CD1c-positive myeloid dendritic cell (primary cell): ENCODE measurements around the gene FBXL19.

ENCODE experiments used
- DNase-seq: peaks from one replicate; pipeline ENCODE4 v3.0.0-alpha.2; 2016; ENCODE audit errors: extremely low spot score

The FBXL19 gene

GRCh38 chr16:30894540-30895368 is 28.6 kb upstream of the FBXL19 start:
- no peak for DNase-seq

DNA sequence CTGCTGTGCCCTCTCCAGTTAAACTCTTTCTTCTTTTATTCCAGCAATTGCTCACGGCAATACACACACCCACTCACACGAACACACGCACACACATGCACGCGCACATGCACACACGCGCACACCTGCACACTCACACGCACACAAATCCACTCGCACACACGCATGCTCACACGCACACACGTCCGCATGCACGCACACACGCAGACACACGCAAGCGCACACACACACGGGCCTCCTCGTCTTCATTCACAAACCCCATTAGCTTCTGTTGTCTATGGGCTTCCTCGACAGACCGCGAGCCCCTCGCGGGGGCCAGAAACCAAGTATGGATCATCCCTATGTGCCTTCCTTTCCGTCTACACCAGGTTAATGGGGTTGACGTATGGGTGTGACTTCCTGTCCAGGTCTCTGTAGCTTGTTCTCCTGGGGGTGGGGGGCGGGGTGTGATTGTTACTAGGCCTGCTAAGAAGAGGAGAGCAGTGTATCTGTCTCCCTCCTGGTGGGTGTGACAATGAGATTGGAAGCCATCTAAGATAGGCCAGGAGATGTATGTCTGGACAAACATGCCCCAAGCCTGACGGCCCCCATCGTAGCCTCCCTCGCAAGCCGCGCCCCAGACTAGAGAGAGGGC is 27.6 kb upstream of the FBXL19 start:
- DNase-seq, result no peak

- DNase-seq, result no peak
These were observed 27.0 kb upstream of the FBXL19 start, which contains the start of gene CTF1 for GRCh38 chr16:30896261-30896888. Gene CTF1 (plus strand): TSS chr16:30896614. CDS start chr16:30896644, 30 bp downstream.

GRCh38 chr16:30896889-30897733 is 26.3 kb upstream of the FBXL19 start:
- peak; percentile 90 for DNase-seq

DNA sequence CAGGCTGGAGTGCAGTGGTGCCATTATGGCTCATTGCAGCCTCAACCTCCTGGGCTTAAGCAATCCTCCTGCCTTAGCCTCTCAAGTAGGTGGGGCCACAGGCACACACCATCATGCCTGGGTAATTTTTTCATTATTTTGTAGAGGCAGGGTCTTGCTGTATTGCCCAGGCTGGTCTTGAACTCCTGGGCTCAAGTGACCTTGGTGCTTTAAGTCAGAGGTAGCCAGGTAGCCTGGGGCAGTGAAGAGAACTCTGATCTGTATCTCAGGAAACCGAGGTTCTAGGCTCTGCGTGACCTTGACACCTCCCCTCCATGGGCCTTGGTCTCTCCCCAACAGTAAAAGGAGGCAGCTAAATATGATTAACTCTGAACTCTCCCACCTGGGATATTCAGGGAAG is 23.6 kb upstream of the FBXL19 start:
- no peak for DNase-seq

DNA sequence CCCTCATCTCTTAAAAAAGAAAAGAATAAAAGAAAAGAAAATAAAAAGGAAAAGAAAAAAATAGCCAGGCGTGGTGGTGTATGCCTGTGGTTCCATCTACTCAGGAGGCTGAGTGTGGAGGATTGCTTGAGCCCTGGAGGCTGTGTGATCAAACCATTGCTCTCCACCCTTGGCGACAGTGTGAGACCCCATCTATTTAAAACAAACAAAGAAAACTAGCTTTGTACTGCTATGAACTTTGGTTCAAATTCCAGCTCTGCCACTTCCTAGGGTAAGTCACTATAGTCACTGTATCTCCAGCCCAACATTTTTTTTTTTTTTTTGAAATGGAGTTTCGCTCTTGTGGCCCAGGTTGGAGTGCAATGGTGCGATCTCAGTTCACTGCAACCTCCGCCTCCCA is 22.8 kb upstream of the FBXL19 start:
- DNase-seq, result no peak

DNA sequence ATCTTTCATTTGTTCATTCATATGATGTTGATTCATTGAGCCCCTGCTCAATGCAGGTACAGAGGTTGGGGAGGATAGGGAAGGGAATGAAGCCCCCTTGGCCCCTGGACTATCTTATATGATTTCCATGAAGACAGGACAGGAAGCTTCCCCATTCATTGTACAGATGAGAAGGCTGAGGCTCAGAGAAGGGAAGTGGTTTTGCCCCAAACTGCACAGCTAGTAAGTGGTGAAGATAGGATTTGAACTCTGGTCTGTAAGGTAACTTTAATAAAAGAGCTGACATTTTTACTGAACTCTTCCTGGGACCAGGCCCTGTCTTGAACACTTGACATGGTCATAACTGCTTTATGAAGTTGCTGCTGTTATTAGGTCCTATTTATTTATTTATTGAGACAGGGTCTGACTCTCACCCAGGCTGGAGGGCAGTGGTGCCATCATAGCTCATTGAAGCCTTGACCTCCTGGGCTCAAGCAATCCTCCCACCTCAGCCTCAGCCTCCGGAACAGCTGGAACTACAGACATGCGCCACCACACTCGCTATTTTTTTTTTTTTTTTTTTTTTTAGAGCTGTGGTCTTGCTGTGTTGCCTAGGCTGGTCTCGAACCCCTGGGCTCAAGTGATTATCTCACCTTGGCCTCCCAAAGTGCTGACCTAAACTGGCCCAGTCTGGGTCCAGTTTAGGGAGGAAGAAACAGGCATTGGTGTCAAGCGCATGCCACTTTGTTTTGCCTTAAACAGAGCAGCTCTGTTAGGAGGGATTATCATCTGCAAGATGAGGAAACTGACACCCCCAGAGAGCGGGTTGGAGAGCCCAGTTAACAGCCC is 22.0 kb upstream of the FBXL19 start:
- no peak for DNase-seq

DNA sequence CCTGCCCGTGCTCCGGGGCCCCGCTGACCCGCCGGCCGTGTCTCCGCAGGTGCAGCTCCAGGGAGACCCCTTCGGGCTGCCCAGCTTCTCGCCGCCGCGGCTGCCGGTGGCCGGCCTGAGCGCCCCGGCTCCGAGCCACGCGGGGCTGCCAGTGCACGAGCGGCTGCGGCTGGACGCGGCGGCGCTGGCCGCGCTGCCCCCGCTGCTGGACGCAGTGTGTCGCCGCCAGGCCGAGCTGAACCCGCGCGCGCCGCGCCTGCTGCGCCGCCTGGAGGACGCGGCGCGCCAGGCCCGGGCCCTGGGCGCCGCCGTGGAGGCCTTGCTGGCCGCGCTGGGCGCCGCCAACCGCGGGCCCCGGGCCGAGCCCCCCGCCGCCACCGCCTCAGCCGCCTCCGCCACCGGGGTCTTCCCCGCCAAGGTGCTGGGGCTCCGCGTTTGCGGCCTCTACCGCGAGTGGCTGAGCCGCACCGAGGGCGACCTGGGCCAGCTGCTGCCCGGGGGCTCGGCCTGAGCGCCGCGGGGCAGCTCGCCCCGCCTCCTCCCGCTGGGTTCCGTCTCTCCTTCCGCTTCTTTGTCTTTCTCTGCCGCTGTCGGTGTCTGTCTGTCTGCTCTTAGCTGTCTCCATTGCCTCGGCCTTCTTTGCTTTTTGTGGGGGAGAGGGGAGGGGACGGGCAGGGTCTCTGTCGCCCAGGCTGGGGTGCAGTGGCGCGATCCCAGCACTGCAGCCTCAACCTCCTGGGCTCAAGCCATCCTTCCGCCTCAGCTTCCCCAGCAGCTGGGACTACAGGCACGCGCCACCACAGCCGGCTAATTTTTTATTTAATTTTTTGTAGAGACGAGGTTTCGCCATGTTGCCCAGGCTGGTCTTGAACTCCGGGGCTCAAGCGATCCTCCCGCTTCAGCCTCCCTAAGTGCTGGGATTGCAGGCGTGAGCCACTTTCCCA is 21.1 kb upstream of the FBXL19 start:
- DNase-seq, result peak; percentile 84

- no peak for DNase-seq
These were observed 20.4 kb upstream of the FBXL19 start for GRCh38 chr16:30903002-30903401.

- peak; percentile 82 for DNase-seq
These were observed 19.8 kb upstream of the FBXL19 start for GRCh38 chr16:30903596-30903995.

- no peak for DNase-seq
These were observed 19.1 kb upstream of the FBXL19 start for GRCh38 chr16:30904114-30904780.

- no peak for DNase-seq
These were observed 16.3 kb upstream of the FBXL19 start for GRCh38 chr16:30907064-30907463.

DNA sequence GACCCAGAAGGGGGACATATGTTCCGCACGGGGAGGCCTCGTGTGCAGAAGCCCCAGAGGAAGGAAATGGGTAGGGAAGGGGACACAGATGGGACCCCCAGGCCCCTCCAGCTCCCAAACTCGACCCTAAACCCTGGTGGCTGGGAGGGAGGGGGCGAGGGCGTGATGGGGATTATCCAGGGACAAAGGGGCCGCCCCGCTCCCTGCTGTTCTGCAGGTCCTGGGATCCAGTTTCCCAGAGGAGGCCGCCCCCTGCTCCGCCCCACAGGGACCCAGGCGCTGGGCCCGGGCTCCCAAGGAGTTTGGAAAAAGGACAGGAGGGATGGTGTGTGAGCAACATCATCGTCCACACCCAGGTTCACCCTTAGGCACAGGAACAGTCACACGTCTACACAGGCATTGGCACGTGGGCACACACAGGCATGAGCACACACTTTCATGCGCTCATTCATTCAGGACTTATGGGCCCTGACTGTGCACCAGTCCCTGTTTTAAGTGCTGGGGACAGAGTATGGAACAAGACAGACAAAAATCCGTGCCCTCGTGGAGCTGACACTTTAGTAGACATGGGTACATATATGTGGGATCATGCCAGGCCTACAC is 12.8 kb upstream of the FBXL19 start:
- DNase-seq, result no peak

DNA sequence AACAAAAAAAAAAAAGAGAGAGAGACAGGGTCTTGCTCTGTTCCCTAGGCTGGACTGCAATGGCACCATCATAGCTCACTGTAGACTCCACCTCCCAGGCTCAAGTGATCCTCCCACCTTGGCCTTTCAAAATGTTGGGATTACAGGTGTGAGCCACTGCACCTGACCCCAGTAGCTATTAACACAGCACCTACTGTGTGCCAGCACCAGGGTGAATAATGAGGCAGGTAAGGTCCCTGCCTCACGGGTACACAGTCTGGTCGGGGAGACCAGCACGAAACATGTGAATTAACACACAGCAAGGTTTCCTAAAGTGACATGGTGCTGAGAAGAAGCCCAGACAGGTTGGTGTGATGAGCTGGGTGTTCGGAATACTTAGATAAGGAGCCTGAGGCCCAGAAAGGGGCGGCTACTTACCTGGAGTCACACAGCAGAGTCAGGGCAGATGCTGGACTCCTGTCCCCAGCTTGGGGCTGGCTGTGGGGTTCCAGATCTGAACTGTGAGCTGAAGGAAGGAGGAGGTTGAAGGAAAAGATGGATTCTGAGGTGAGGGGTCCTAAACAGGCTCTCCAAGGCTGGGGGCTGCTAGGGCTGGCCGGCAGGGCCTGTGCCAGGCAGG is 10.5 kb upstream of the FBXL19 start:
- DNase-seq, result no peak

DNA sequence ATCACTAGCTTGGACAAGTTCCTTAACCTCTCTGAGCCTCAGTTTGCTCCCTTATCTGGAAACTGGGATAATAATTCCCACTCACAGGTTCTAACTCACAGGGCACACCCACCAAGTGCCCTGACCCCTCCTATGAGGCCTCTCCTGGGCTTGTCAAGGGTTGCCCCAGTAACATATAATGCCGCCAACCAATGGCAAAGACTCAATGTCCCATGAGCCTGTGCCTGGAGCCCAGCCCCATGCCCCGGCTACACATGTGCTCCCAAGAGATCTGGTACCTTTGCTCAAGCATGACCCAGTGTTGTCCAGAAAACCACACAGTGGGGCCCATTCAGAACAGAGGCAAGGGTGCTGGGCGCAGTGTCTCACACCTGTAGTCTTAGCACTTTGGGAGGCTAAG is 8.5 kb upstream of the FBXL19 start:
- no peak for DNase-seq

DNA sequence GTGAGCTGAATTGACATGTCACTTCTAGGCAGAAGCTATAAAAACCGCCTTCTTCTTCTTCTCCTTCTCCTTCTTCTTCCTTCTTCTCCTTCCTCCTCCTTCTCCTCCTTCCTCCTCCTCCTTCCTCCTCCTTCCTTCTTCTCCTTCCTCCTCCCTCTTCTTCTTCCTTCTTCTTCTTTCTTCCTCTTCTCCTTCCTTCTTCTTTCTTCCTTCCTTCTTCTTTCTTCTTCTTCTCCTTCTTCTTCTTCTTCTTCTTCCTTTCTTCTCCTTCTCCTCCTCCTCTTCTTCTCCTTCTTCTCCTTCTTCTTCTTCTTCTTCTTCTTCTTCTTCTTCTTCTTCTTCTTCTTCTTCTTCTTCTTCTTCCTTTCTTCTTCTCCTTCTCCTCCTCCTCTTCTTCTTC is 4.8 kb upstream of the FBXL19 start:
- no peak for DNase-seq

GRCh38 chr16:30920891-30921290 is 2.5 kb upstream of the FBXL19 start:
- no peak for DNase-seq

- no peak for DNase-seq
These were observed 2.0 kb upstream of the FBXL19 start for GRCh38 chr16:30921459-30921747.
